ENCODE data around the gene MRPS2. TPM values are rescaled to one million over a fixed set of nuclear protein-coding genes. Genes with fewer than 3 reads are reported as not detected.

Gene MRPS2
- total RNA-seq, 1 experiment from 2014 or later: 81.0 TPM

- Mint-ChIP-seq H3K4me3 (no peak overlapping the region), H3K4me1 (0 out of 4 replicates have a peak, but pooled peaks cover 0 to 6% of the 10 kb centered on the region in 2 experiments), H3K27me3 (ENCODE audit: low read depth) (peaks cover 4% of the 10 kb centered on the region), H3K36me3 (ENCODE audit: insufficient read depth in 1 of 3, low read depth in 3 of 3) (no peaks in the 10 kb centered on the region; a peak in 1 of 7 replicates), H3K27ac (no peak overlapping the region; a peak in 1 of 7 replicates), H3K9me3 (peaks cover 3 to 8% of the 10 kb centered on the region in 2 experiments; a peak in 3 of 5 replicates)
- no peak overlapping the region for H3K9ac ChIP-seq (ENCODE audit: extremely low read depth, insufficient read length, low read length)
- H4K5ac ChIP-seq (ENCODE audit: insufficient read length, low read depth, low read length): no peak overlapping the region
- H3K18ac ChIP-seq (ENCODE audit: insufficient read length, low read depth, low read length): no peak overlapping the region
- H3K56ac ChIP-seq (ENCODE audit: insufficient read length, low read depth, low read length): no peak overlapping the region
- H3K79me1 ChIP-seq (ENCODE audit: insufficient read depth, low read depth, low read length, poor library complexity, severe bottlenecking): no peaks in the 10 kb centered on the region
- no peak overlapping the region for H3K14ac ChIP-seq (ENCODE audit: insufficient read depth, low read length)
- H3K79me2 ChIP-seq (ENCODE audit: insufficient read depth, low read length): no peaks in the 10 kb centered on the region; the same call in 1 of the 2 replicates
- H3K4me2 ChIP-seq (ENCODE audit: insufficient read depth, insufficient read length, low read length): no peak overlapping the region
- no peak overlapping the region for H3K4ac ChIP-seq (ENCODE audit: low read depth, low read length)
- no peak for TF ChIP-seq CTCF (conservative IDR thresholded peaks at IDR 0.05)
- no peak overlapping the region for H2BK20ac ChIP-seq (ENCODE audit: low read depth, low read length, poor library complexity, severe bottlenecking)
- H3K27ac ChIP-seq (ENCODE audit: insufficient read length, low read depth, low read length): no peak overlapping the region
- no peaks in the 10 kb centered on the region for H3K4me1 ChIP-seq (ENCODE audit: insufficient read depth, low read length)
- H3K23ac ChIP-seq (ENCODE audit: insufficient read length, low read depth, low read length): no peak overlapping the region
- no peak overlapping the region for H2AK5ac ChIP-seq (ENCODE audit: insufficient read length, low read length)
- no peak overlapping the region for H2BK5ac ChIP-seq (ENCODE audit: insufficient read length, low read length)
- no peak overlapping the region for H2AFZ ChIP-seq (ENCODE audit: low read length)
- no peaks in the 10 kb centered on the region for H3K27me3 ChIP-seq (ENCODE audit: insufficient read depth, low read length)
- DNase-seq: no peak
- H2BK12ac ChIP-seq (ENCODE audit: insufficient read length, low read depth, low read length): no peak overlapping the region
- H3K9me3 ChIP-seq (ENCODE audit: control insufficient read depth, low read depth, low read length): no peaks in the 10 kb centered on the region
- H4K20me1 ChIP-seq (ENCODE audit: control insufficient read depth, insufficient read depth, insufficient read length): no peaks in the 10 kb centered on the region
- no peak overlapping the region for H2BK15ac ChIP-seq (ENCODE audit: low read depth, low read length)
- WGBS (ENCODE audit: extremely low coverage, insufficient read length, low lambda C conversion rate): no CpG with 5 or more reads among the region's 23 CpGs
- H2BK120ac ChIP-seq (ENCODE audit: low read depth, low read length, poor library complexity, severe bottlenecking): no peak overlapping the region
- H3K23me2 ChIP-seq (ENCODE audit: insufficient read length, low read depth, low read length, poor library complexity, severe bottlenecking): no peaks in the 10 kb centered on the region
- no peak overlapping the region for H4K8ac ChIP-seq (replicated peaks; ENCODE audit: insufficient read length, low read depth, low read length)
- H3T11ph ChIP-seq (ENCODE audit: low read length): no peak overlapping the region
- H4K91ac ChIP-seq (ENCODE audit: insufficient read length, low read depth, low read length): no peak overlapping the region
Measured at GRCh38 chr9:135455401-135456030, 45.0 kb upstream of the MRPS2 start.

All from H9 (cell line).